Measurements from ENCODE around the gene MNT. TPM values are rescaled to one million over a fixed set of nuclear protein-coding genes. Genes with fewer than 3 reads are reported as not detected.

The MNT gene
- total RNA-seq, 1 donor from 2014 or later, result 10.4 TPM

DNA sequence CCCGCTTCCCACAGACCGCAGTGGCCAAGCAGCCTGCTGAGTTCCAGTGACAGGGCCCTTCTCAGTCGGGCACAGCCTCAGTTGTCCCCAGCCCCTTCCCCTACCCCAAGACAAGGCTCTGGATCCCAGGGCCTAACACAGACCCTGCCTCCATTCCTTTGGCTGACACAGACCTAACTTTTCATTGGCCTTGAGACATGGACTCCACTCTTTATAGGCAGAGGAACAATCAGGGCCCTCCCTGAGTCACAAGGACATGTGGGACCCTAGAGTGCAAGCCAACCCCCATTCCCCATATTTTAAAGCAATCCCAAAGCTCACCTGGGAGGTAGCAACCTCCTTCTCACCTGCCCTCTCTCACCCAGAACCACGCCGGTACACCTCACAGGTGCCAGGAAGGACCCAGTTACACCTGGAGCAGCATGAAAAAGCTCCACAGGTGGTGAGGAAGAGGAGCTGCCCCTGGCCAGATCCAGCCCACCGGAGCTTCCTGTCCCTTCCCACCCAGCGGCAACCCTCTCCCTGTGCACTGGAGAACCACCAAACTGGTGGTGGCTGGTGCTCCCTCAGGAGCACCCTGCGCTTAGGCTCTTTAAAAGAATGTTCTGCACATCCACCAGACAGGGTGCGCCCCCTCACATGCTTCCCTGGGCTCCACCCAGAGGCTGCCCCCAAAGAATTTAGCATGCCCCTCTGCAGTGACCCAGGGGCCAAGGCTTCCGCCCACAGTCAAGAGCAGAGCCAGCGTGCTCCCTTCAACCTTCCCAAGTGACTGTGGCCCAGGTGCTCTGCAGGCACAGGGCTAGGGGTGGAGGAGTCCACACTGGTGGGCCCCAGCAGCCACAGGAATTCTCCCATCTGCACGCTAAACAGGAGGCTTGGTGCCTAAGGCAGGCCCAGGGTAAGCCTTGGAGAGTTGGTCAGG, 3.4 kb downstream of the MNT start:
- DNase-seq (no peak), ATAC-seq (no peak)
- intact Hi-C loops (cut with micrococcal nuclease), result no loop called here

DNA sequence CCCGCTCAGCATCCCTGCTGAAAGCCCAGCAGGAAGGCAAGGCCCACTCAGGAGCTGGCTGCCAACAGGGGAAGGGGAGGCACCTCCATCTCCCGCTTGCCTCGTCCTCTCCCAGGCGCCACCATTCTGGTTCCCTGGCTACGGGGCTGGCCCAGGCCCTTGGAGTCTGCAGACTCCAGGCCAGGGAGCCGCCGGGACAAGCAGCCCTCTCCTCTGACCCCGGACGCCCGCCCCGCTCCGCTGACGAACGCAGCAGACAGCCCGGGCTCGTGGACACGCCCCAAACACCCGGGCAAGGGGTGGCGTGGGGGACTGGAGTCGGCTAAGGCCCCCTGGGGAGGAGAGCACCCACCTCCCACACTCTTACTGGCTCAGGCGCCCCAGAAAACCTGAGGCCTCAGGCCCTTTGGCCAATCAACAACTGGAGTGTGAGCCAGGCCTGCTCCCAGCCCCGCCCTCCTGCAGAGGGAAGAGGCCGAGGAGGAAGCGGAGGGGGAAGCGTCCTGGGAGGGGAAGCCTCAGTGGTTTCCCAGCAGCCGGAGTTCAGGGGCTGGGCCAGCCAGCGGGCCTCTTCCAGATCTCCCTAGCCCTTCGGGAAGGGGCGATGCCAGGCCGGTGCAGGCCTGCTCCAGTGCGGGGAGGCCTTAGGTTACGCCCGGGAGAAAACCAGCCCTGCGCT, 4.2 kb downstream of the MNT start:
- intact Hi-C loops (cut with micrococcal nuclease), result no loop called here
- DNase-seq (peak; percentile 96), ATAC-seq (peak; percentile 30)

- ATAC-seq, result no peak
- intact Hi-C loops (cut with micrococcal nuclease), result no loop called here
- no peak for DNase-seq
Measured at GRCh38 chr17:2396192-2396567, 4.7 kb downstream of the MNT start.

- no peak for ATAC-seq
- intact Hi-C loops (cut with micrococcal nuclease), result no loop called here
- DNase-seq, result peak; percentile 54
Measured at GRCh38 chr17:2395258-2396181, 5.3 kb downstream of the MNT start.

DNA sequence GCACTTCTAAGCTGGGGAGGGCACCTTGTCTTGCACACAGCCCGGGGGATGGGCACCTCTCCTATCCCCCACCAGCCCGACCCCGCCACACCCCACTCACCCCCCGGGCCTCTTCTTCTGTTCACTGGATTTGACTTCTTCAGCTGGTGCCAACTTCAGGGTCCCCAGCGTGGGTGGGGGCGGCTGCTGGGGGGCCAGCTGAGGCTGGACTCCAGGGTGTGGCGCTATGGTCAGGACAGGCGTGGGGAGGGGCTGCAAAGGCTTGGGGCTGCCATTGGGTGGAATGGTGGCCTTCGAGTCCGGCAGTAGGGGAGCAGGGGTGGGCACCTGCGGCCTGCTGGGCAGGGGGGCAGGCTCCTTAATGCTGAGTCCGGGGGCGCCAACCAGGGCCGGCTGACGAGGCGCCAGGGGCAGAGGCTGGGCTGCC, 6.1 kb downstream of the MNT start:
- intact Hi-C loops (cut with micrococcal nuclease), result no loop called here
- no peak for ATAC-seq
- peak; percentile 35 for DNase-seq

DNA sequence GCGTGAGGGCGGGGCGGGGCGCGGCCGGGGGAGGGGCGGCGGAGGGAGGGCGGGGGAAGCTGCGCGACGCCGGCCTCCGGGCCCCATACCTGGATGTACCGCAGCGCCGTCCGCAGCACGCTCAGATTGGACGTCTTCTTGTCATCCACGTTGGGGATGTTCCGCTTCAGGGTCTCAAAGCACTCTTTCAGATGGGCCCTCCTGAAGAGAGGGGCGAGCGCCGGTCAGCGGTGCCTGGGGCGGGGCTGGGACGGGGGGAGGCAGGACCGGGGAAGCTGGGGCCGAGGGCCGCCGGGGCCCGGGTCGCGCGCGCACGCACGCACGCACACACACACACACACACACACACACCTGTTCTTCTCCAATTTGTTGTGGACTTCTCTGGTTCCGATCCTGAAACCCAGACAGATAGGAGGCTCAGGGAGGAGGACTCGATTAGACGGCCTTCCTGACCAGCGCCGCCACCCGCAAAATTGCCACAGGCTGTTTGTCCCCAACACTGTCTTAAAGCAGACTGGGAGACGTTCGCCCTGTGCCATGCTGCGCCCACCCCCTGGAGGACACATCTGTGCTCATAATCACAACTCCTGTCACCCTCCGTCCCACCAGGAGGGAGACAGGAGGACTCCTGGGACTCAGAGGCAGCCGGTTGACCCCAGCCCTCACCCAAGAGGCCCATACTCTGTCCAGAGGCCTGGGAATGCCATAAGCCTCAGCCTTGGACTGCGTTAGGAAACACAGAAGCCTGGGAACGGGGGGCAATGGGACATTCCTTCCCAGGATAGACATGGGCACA, 6.7 kb downstream of the MNT start:
- ATAC-seq (no peak), DNase-seq (peak; percentile 51)
- intact Hi-C loops (cut with micrococcal nuclease), result no loop called here

- DNase-seq, result peak; percentile 97
- intact Hi-C loops (cut with micrococcal nuclease), result no loop called here
Measured at GRCh38 chr17:2393174-2393953, 7.5 kb downstream of the MNT start.

DNA sequence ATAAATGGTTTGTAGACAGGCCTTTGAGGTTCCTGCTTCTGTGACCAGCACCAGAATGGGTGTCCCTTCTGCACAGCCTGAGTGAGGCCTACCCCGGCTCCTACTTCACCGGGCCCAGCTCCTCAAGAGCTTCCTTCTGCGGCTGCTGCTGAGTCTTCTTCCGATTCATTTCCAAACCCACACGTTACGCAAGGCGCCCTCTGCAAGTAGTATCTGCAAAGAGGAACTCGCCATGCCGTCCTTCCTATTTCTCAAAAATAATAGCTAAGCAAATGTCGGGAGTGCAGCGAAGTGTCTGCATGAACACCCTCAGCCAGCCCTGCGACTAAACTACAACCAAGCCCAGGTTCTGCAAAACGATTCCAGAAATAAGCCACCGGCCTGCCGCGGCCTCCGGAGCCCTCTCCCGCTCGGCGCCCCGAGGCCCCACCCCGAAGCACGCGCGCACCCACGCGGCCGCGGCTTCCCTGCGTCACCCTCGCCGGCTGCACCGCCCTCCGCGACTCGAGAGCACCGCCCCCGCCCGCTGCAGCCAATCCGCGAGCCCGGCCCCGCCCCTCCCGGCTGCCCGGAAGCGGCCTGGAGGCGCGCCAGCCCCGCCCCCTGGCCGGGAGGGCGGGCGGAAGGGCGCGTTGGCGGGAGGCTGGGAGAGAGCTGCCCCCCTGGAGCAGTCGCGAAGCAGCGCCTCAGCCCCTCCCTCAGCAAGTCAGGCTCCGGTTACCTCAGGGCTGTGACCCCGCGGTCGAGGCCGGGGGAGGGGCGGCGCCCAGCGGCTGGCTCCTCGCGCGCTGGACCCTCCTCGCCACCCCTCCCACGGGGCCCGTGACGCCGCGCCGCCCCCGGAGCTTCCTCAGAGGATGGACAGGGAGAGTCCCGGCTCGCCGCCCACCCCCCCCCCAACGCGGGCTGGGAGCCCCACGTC, 8.3 kb downstream of the MNT start:
- peak; percentile 68 for ATAC-seq
- DNase-seq, result peak; percentile 99
- intact Hi-C loops (cut with micrococcal nuclease), result no loop called here

More at GRCh38 chr17:2393174-2393953, 7.5 kb downstream of the MNT start:
- ATAC-seq, result peak; percentile 64

- DNase-seq, result no peak
- intact Hi-C loops (cut with micrococcal nuclease), result no loop called here
Measured at GRCh38 chr17:2391597-2392251, 9.1 kb downstream of the MNT start.

DNA sequence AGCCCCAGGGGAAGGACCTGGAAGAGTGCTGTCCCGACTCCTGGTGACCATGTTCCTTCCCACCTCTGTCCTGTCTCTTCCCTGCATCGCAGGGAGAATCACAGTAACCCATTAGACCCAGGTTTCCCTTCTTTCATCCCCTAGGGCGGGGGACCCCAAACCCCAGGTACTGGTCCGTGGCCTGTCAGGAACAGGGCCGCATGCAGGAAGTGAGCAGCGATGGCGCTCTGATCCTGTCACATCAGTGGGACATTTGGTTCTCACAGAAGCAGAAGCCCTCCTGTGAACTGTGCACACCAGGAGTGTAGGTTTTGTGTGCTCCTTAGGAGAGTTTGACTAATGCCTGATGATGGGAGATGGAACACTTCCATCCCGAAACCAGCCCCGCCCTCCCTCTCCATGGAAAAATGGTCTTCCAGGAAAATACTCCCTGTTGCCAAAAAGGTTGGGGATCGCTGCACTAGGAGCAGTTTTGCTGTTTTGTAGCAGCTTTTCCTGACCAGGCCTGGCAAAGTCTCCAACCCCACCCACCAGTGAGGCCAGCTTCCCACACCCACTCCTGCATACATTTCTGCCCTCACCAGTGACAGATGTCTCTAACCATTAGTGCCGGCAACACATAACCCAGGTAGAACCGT, 10.5 kb downstream of the MNT start:
- intact Hi-C loops (cut with micrococcal nuclease), result no loop called here
- DNase-seq (no peak), ATAC-seq (no peak)

More at GRCh38 chr17:2391597-2392251, 9.1 kb downstream of the MNT start:
- ATAC-seq, result no peak

GRCh38 chr17:2388683-2389055, 12.2 kb downstream of the MNT start:
- intact Hi-C loops (cut with micrococcal nuclease), result no loop called here
- ATAC-seq (no peak), DNase-seq (no peak)

- DNase-seq (no peak), ATAC-seq (no peak)
- intact Hi-C loops (cut with micrococcal nuclease), result no loop called here
Measured at GRCh38 chr17:2388020-2388682, 12.7 kb downstream of the MNT start.

- ATAC-seq, result no peak
- no peak for DNase-seq
- intact Hi-C loops (cut with micrococcal nuclease), result no loop called here
Measured at GRCh38 chr17:2387086-2388019, 13.5 kb downstream of the MNT start.

DNA sequence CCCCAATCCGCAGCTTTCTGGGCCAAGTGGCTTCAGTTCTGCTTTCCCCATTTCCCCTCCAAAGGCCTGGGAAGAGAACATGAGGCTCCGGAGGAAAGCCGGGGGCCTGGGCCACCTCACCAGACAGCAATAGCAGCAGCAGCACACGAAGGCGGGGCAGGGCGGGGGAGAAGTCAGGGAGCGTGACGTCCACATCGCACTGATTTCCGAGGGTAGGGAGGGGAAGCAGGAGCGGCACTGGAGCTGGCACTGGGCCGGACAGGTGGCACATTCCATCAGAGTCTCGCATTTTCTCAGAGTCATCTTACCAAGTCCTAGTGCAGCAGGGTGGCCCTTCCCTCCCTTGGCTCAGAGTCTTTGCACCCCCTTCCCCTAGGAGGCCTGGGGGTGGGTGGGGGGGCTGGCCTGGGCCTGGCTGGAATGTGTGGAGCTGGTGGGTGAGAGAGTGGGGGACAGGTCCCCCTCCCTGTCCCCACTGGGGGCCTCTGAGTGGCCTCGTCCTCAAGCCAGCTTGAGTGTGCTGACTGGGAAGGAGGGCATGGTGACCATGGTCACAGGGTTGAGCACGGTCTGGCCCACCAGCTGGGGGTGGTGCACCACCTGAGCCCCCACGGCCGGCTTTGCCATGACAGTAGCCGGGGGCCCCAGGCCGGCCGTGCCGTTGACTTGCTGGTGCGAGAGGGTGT, 14.3 kb downstream of the MNT start:
- ATAC-seq (no peak), DNase-seq (no peak)
- intact Hi-C loops (cut with micrococcal nuclease), result no loop called here

Data from left ventricle myocardium superior (tissue), 1 donor.